ENCODE results near the gene FAM9B.
"Not testable (repeated sequence)": the region's sequence is repeated elsewhere in the genome, so short reads cannot be mapped to it uniquely, and the experiment has no call there.

FAM9B gene

GRCh38 chrX:9023293-9023692 lies 10.6 kb downstream of the FAM9B start:
- DNase-seq = no peak
- H3K27ac Mint-ChIP-seq = no peak overlapping the region
- ATAC-seq = no peak
- H3K9me3 Mint-ChIP-seq = no peaks in the 10 kb centered on the region
- peaks cover 2% of the 10 kb centered on the region for H3K27me3 Mint-ChIP-seq
- H3K36me3 Mint-ChIP-seq (ENCODE audit: low read depth) = no peaks in the 10 kb centered on the region
- H3K4me3 Mint-ChIP-seq = no peak overlapping the region
- H3K4me1 Mint-ChIP-seq = no peaks in the 10 kb centered on the region

- DNase-seq (no peak), ATAC-seq (no peak)
- H3K36me3 Mint-ChIP-seq (ENCODE audit: low read depth) = no peaks in the 10 kb centered on the region
- no peak overlapping the region for H3K4me3 Mint-ChIP-seq
- no peak overlapping the region for H3K27ac Mint-ChIP-seq
- no peaks in the 10 kb centered on the region for H3K9me3 Mint-ChIP-seq
- no peaks in the 10 kb centered on the region for H3K27me3 Mint-ChIP-seq
- H3K4me1 Mint-ChIP-seq = no peaks in the 10 kb centered on the region
Measured at GRCh38 chrX:9019151-9019550, 14.8 kb downstream of the FAM9B start.

GRCh38 chrX:9018332-9018731 lies 15.6 kb downstream of the FAM9B start:
- DNase-seq; ATAC-seq; H3K27ac Mint-ChIP-seq; H3K36me3 Mint-ChIP-seq (ENCODE audit: low read depth); H3K4me1 Mint-ChIP-seq; H3K4me3 Mint-ChIP-seq; H3K27me3 Mint-ChIP-seq; H3K9me3 Mint-ChIP-seq: not testable (repeated sequence)

GRCh38 chrX:9003041-9003440 lies 30.9 kb downstream of the FAM9B start:
- peaks cover 16% of the 10 kb centered on the region for H3K4me1 Mint-ChIP-seq
- no peaks in the 10 kb centered on the region for H3K27me3 Mint-ChIP-seq
- ATAC-seq (no peak), DNase-seq (no peak)
- H3K4me3 Mint-ChIP-seq = no peak overlapping the region
- H3K9me3 Mint-ChIP-seq = no peaks in the 10 kb centered on the region
- H3K27ac Mint-ChIP-seq = no peak overlapping the region
- no peaks in the 10 kb centered on the region for H3K36me3 Mint-ChIP-seq (ENCODE audit: low read depth)

- H3K9me3 Mint-ChIP-seq = no peaks in the 10 kb centered on the region
- H3K36me3 Mint-ChIP-seq (ENCODE audit: low read depth) = no peaks in the 10 kb centered on the region
- no peak overlapping the region for H3K27ac Mint-ChIP-seq
- DNase-seq = peak; percentile 9
- H3K4me3 Mint-ChIP-seq = no peak overlapping the region
- H3K27me3 Mint-ChIP-seq = no peaks in the 10 kb centered on the region
- peaks cover 25% of the 10 kb centered on the region for H3K4me1 Mint-ChIP-seq
- peak; percentile 80 for ATAC-seq
Measured at GRCh38 chrX:8988446-8988845, 45.5 kb downstream of the FAM9B start.

GRCh38 chrX:8987672-8988250 lies 46.2 kb downstream of the FAM9B start:
- ATAC-seq (peak; percentile 43), DNase-seq (no peak)
- Mint-ChIP-seq H3K27me3 (no peaks in the 10 kb centered on the region), H3K9me3 (no peaks in the 10 kb centered on the region), H3K4me1 (peaks cover 25% of the 10 kb centered on the region), H3K27ac (no peak overlapping the region), H3K36me3 (ENCODE audit: low read depth) (no peaks in the 10 kb centered on the region), H3K4me3 (no peak overlapping the region)

- peaks cover 3% of the 10 kb centered on the region for H3K27me3 Mint-ChIP-seq
- H3K4me1 Mint-ChIP-seq = peaks cover 42% of the 10 kb centered on the region
- no peak overlapping the region for H3K27ac Mint-ChIP-seq
- DNase-seq (no peak), ATAC-seq (no peak)
- H3K9me3 Mint-ChIP-seq = no peaks in the 10 kb centered on the region
- H3K36me3 Mint-ChIP-seq (ENCODE audit: low read depth) = no peaks in the 10 kb centered on the region
- H3K4me3 Mint-ChIP-seq = no peak overlapping the region
Measured at GRCh38 chrX:8984231-8984630, 49.7 kb downstream of the FAM9B start.

- Mint-ChIP-seq H3K9me3 (no peaks in the 10 kb centered on the region), H3K4me1 (peaks cover 24% of the 10 kb centered on the region), H3K4me3 (no peak overlapping the region), H3K27me3 (peaks cover 3% of the 10 kb centered on the region), H3K36me3 (ENCODE audit: low read depth) (no peaks in the 10 kb centered on the region), H3K27ac (no peak overlapping the region)
- DNase-seq (no peak), ATAC-seq (peak; percentile 59)
Measured at GRCh38 chrX:8981723-8982122, 52.2 kb downstream of the FAM9B start.

- Mint-ChIP-seq H3K27me3 (peaks cover 3% of the 10 kb centered on the region), H3K36me3 (ENCODE audit: low read depth) (no peaks in the 10 kb centered on the region), H3K27ac (no peak overlapping the region)
Measured at GRCh38 chrX:8980756-8981155, 53.2 kb downstream of the FAM9B start.

More at GRCh38 chrX:8980756-8981155, 53.2 kb downstream of the FAM9B start:
- DNase-seq (no peak), ATAC-seq (no peak)
- H3K9me3 Mint-ChIP-seq = no peaks in the 10 kb centered on the region
- H3K4me3 Mint-ChIP-seq = no peak overlapping the region
- peaks cover 18% of the 10 kb centered on the region for H3K4me1 Mint-ChIP-seq
